T-cell (primary cell): ENCODE results near the gene SGO1. TPM values are rescaled to one million over a fixed set of nuclear protein-coding genes. Genes with fewer than 3 reads are reported as not detected.

Experiments used
- ATAC-seq, 4 experiments: fragments of 200-7000 bp in 3 of 4; fragments of 150-1000 bp in 1 of 4; cut with Tn5 transposase; replicated peaks in 1 of 4; 1 replicate in 3 of 4; 2 replicates in 1 of 4; pipeline ENCODE4 v1.10.0; 2021; ENCODE audit warnings: moderate library complexity in 3 of 4, mild to moderate bottlenecking in 2 of 4, moderate number of reproducible peaks in 1 of 4
- CTCF ChIA-PET, 2 donors: fragments of 300-600 bp; sonication (Branson Sonifier 250); formaldehyde crosslinking; loops; one replicate each; lab custom pipeline; 2022; ENCODE audit warnings: antibody characterized with exemption in 2 of 2; lab: Charles Lee
- POLR2A ChIA-PET, 2 donors: fragments of 300-600 bp; sonication (Branson Sonifier 250); formaldehyde crosslinking; loops; one replicate each; lab custom pipeline; 2022; ENCODE audit warnings: antibody characterized with exemption in 2 of 2; lab: Charles Lee
- DNase-seq, 35 experiments: peaks; one replicate each; pipeline versions ENCODE4 v3.0.0 to v3.0.0-alpha.2; 2013 to 2023
- H3K27ac ChIP-seq: one replicate; pipeline ENCODE4 v1.5.1; 2013; ENCODE audit warnings: low read length
- H3K27me3 ChIP-seq, 2 experiments: replicated peaks in 1 of 2; 1 replicate in 1 of 2; 2 replicates in 1 of 2; pipeline versions ENCODE4 v1.6.1 to v1.7.0; 2013; ENCODE audit warnings: low read length in 1 of 2, mixed read lengths in 1 of 2; ENCODE audit not compliant: control insufficient read depth in 2 of 2, insufficient read depth in 2 of 2; ENCODE audit errors: extremely low read depth in 1 of 2
- H3K36me3 ChIP-seq, 2 donors: 1 replicate in 1 of 2; 2 replicates in 1 of 2; pipeline versions ENCODE4 v1.6.1 to v1.7.0; 2013; ENCODE audit warnings: low read length in 1 of 2; ENCODE audit not compliant: control insufficient read depth in 2 of 2, insufficient read depth in 1 of 2; ENCODE audit errors: extremely low read depth in 1 of 2
- H3K4me1 ChIP-seq, 2 experiments: 1 replicate in 1 of 2; 2 replicates in 1 of 2; pipeline versions ENCODE4 v1.6.1 to v1.7.0; 2013; ENCODE audit warnings: low read length in 2 of 2, mixed read lengths in 1 of 2; ENCODE audit not compliant: insufficient read depth in 2 of 2, control insufficient read depth in 1 of 2; ENCODE audit errors: extremely low read depth in 1 of 2
- H3K4me3 ChIP-seq, 2 donors: 1 replicate in 1 of 2; 2 replicates in 1 of 2; pipeline versions ENCODE4 v1.5.1 to v1.7.0; 2013; ENCODE audit warnings: mild to moderate bottlenecking in 2 of 2, low read length in 1 of 2, moderate library complexity in 1 of 2; ENCODE audit not compliant: control insufficient read depth in 1 of 2; ENCODE audit errors: extremely low read depth in 1 of 2
- H3K9me3 ChIP-seq: 2 replicates; pipeline ENCODE4 v1.7.0; 2013
- H3K27ac Mint-ChIP-seq, 2 donors: one replicate each; pipeline ENCODE4 v1.8.0; 2020 to 2021; ENCODE audit warnings: mild to moderate bottlenecking in 2 of 2, mixed read lengths in 2 of 2
- H3K27me3 Mint-ChIP-seq, 2 donors: one replicate each; pipeline ENCODE4 v1.8.0; 2021 to 2022; ENCODE audit warnings: mixed read lengths in 2 of 2
- H3K36me3 Mint-ChIP-seq: one replicate; pipeline ENCODE4 v1.8.0; 2021; ENCODE audit warnings: mixed read lengths
- H3K4me1 Mint-ChIP-seq, 3 donors: one replicate each; pipeline ENCODE4 v1.8.0; 2020 to 2022; ENCODE audit warnings: mixed read lengths in 3 of 3, mild to moderate bottlenecking in 1 of 3
- H3K4me3 Mint-ChIP-seq, 3 donors: one replicate each; pipeline ENCODE4 v1.8.0; 2020 to 2022; ENCODE audit warnings: mild to moderate bottlenecking in 3 of 3, mixed read lengths in 3 of 3, moderate library complexity in 3 of 3
- H3K9me3 Mint-ChIP-seq, 3 donors: one replicate each; pipeline ENCODE4 v1.8.0; 2020 to 2022; ENCODE audit warnings: mixed read lengths in 3 of 3
- WGBS: methylation state at CpG from one replicate; pipeline ENCODE4 v1.1.5; 2013; ENCODE audit warnings: missing lambda C conversion rate; ENCODE audit not compliant: insufficient coverage; 5-methylcytosine and 5-hydroxymethylcytosine counted together
- total RNA-seq, 35 experiments: library from RNA in 6 of 35; stranded (reverse) in 6 of 35; fragments of 120-200 nt in 1 of 35; gene quantifications; one replicate each; pipeline versions ENCODE4 v1.2.1 to v1.2.4 and lab custom pipeline; 2013 to 2026

SGO1 gene
- total RNA-seq (1 to 10 TPM in 1 of 5 donors, under 1 TPM in 4; 0.58 to 1.1 (median 0.70) TPM), total RNA-seq (lab: John Stamatoyannopoulos, UW) (0.27 to 15.7 (median 0.60) reads per million in 29 experiments)
- 1.1 TPM for total RNA-seq (2013)

GRCh38 chr3:20185679-20186599, at the start of gene SGO1:
SGO1 (minus strand) TSS chr3:20186206; CDS start chr3:20184027, 2,179 bp downstream.
- peaks cover 16 to 19% of the 10 kb centered on the region in 2 experiments for H3K4me1 ChIP-seq
- CTCF ChIA-PET, result interaction anchor here (0.6 to 1.0 kb wide), 5 partner anchors 144 to 1035 kb away, joined by 3 to 5 read pairs (median 4); no protein-coding TSS in a partner anchor
- no peak within 1 kb of the TSS for H3K27ac Mint-ChIP-seq
- ATAC-seq (peak; percentile 92 to 97 (median 94)), DNase-seq (peak; percentile 99 to 100 (median 100))
- H3K4me3 Mint-ChIP-seq, result no peak within 1 kb of the TSS
- no peaks in the 10 kb centered on the region for H3K27me3 ChIP-seq
- no peaks in the 10 kb centered on the region for H3K9me3 ChIP-seq
- POLR2A ChIA-PET, result interaction anchor here (0.6 to 1.1 kb wide), 11 partner anchors 7 to 1039 kb away, joined by 3 to 8 read pairs (median 3); no protein-coding TSS in a partner anchor
- H3K4me1 Mint-ChIP-seq, result peaks cover 0 to 7% (median 6%) of the 10 kb centered on the region in 3 donors
- H3K9me3 Mint-ChIP-seq, result no peaks in the 10 kb centered on the region
- no peaks in the 10 kb centered on the region for H3K36me3 Mint-ChIP-seq
- no peaks in the 10 kb centered on the region for H3K27me3 Mint-ChIP-seq
- WGBS, result under 1% methylated on average over 56 of the region's 65 CpGs
- H3K36me3 ChIP-seq, result no peaks in the 10 kb centered on the region
- H3K27ac ChIP-seq, result peak within 1 kb of the TSS; percentile 98
- peak within 1 kb of the TSS; percentile 87 to 90 for H3K4me3 ChIP-seq

- ATAC-seq (no peak), DNase-seq (no peak)
- POLR2A ChIA-PET, result no interaction called here
- WGBS, result 84% methylated on average over 5 of the region's 7 CpGs
- no peaks in the 10 kb centered on the region for H3K9me3 Mint-ChIP-seq
- Histone ChIP-seq H3K4me1 (no peaks in the 10 kb centered on the region), H3K27me3 (peaks cover 0 to 4% of the 10 kb centered on the region in 2 experiments), H3K36me3 (no peaks in the 10 kb centered on the region), H3K9me3 (no peaks in the 10 kb centered on the region), H3K27ac (no peak overlapping the region), H3K4me3 (no peak overlapping the region)
- peaks cover 2% of the 10 kb centered on the region for H3K36me3 Mint-ChIP-seq
- CTCF ChIA-PET, result no interaction called here
- no peak overlapping the region for H3K4me3 Mint-ChIP-seq
- H3K27me3 Mint-ChIP-seq, result no peaks in the 10 kb centered on the region
- no peaks in the 10 kb centered on the region for H3K4me1 Mint-ChIP-seq
- no peak overlapping the region for H3K27ac Mint-ChIP-seq
Observed at GRCh38 chr3:20235796-20236195, 49.8 kb upstream of the SGO1 start.

- Mint-ChIP-seq H3K27ac (no peak overlapping the region), H3K9me3 (no peaks in the 10 kb centered on the region), H3K36me3 (peaks cover 2% of the 10 kb centered on the region), H3K4me3 (no peak overlapping the region), H3K4me1 (no peaks in the 10 kb centered on the region), H3K27me3 (no peaks in the 10 kb centered on the region)
- no peaks in the 10 kb centered on the region for H3K36me3 ChIP-seq
- ChIA-PET POLR2A (no interaction called here), CTCF (no interaction called here)
- DNase-seq (no peak), ATAC-seq (no peak)
- H3K4me3 ChIP-seq, result no peak overlapping the region
- H3K27ac ChIP-seq, result no peak overlapping the region
- no CpG with 5 or more reads among the region's 2 CpGs for WGBS
- H3K4me1 ChIP-seq, result no peaks in the 10 kb centered on the region
- H3K27me3 ChIP-seq, result no peaks in the 10 kb centered on the region
- H3K9me3 ChIP-seq, result no peaks in the 10 kb centered on the region
Observed at GRCh38 chr3:20232906-20233780, 47.1 kb upstream of the SGO1 start.

- no peaks in the 10 kb centered on the region for H3K9me3 Mint-ChIP-seq
- ATAC-seq, result no peak
- Histone ChIP-seq H3K27me3 (no peaks in the 10 kb centered on the region), H3K27ac (no peak overlapping the region), H3K4me1 (no peaks in the 10 kb centered on the region), H3K4me3 (no peak overlapping the region), H3K36me3 (no peaks in the 10 kb centered on the region), H3K9me3 (no peaks in the 10 kb centered on the region)
- DNase-seq, result no peak
- CTCF ChIA-PET, result no interaction called here
- no peak overlapping the region for H3K27ac Mint-ChIP-seq
- no peaks in the 10 kb centered on the region for H3K4me1 Mint-ChIP-seq
- H3K4me3 Mint-ChIP-seq, result no peak overlapping the region
- WGBS, result no CpG with 5 or more reads among the region's 1 CpG
- H3K27me3 Mint-ChIP-seq, result no peaks in the 10 kb centered on the region
- POLR2A ChIA-PET, result interaction anchor here in 1 of 2 donors (1.1 kb wide), 1 partner anchor 1924 kb away, joined by 3 read pairs; no protein-coding TSS in a partner anchor
- H3K36me3 Mint-ChIP-seq, result no peaks in the 10 kb centered on the region
Observed at GRCh38 chr3:20230954-20231353, 44.9 kb upstream of the SGO1 start.

- ChIA-PET POLR2A (interaction anchor here in 1 of 2 donors (0.6 kb wide), 1 partner anchor 84 kb away, joined by 3 read pairs; no protein-coding TSS in a partner anchor), CTCF (no interaction called here)
- no peaks in the 10 kb centered on the region for H3K4me1 Mint-ChIP-seq
- no peak overlapping the region for H3K27ac ChIP-seq
- H3K36me3 Mint-ChIP-seq, result no peaks in the 10 kb centered on the region
- H3K4me1 ChIP-seq, result no peaks in the 10 kb centered on the region
- no peak overlapping the region for H3K4me3 ChIP-seq
- H3K27ac Mint-ChIP-seq, result no peak overlapping the region
- H3K36me3 ChIP-seq, result no peaks in the 10 kb centered on the region
- peak in 1 of 35 experiments; percentile 4 for DNase-seq
- no peaks in the 10 kb centered on the region for H3K27me3 Mint-ChIP-seq
- no peaks in the 10 kb centered on the region for H3K9me3 ChIP-seq
- WGBS, result no CpG with 5 or more reads among the region's 2 CpGs
- H3K4me3 Mint-ChIP-seq, result no peak overlapping the region
- no peaks in the 10 kb centered on the region for H3K27me3 ChIP-seq
- ATAC-seq, result no peak
- no peaks in the 10 kb centered on the region for H3K9me3 Mint-ChIP-seq
Observed at GRCh38 chr3:20225769-20226168, 39.8 kb upstream of the SGO1 start.

- no peaks in the 10 kb centered on the region for H3K9me3 ChIP-seq
- no peaks in the 10 kb centered on the region for H3K36me3 Mint-ChIP-seq
- H3K4me3 ChIP-seq, result no peak overlapping the region
- no peaks in the 10 kb centered on the region for H3K27me3 Mint-ChIP-seq
- H3K36me3 ChIP-seq, result no peaks in the 10 kb centered on the region
- 86% methylated on average over 2 of the region's 2 CpGs for WGBS
- ATAC-seq (no peak), DNase-seq (no peak)
- H3K4me1 ChIP-seq, result no peaks in the 10 kb centered on the region
- no peak overlapping the region for H3K27ac ChIP-seq
- no peaks in the 10 kb centered on the region for H3K27me3 ChIP-seq
- ChIA-PET POLR2A (interaction anchor here in 1 of 2 donors (0.6 kb wide), 1 partner anchor 649 kb away, joined by 4 read pairs; no protein-coding TSS in a partner anchor), CTCF (no interaction called here)
- H3K27ac Mint-ChIP-seq, result no peak overlapping the region
- no peaks in the 10 kb centered on the region for H3K9me3 Mint-ChIP-seq
- H3K4me3 Mint-ChIP-seq, result no peak overlapping the region
- H3K4me1 Mint-ChIP-seq, result no peaks in the 10 kb centered on the region
Observed at GRCh38 chr3:20222274-20222673, 36.3 kb upstream of the SGO1 start.
